Right forelimb (tissue), 1 donor: ENCODE results near the gene DOK1.

Experiments used
- DNase-seq: peaks from one replicate; pipeline ENCODE4 v3.0.0-alpha.2; 2018

DOK1 gene

GRCh38 chr2:74603282-74604000 is 48.9 kb downstream of the DOK1 start:
- DNase-seq: no peak

GRCh38 chr2:74606927-74607326 is 52.4 kb downstream of the DOK1 start:
- DNase-seq: no peak
